Measurements from ENCODE around the gene RALB.

DNA sequence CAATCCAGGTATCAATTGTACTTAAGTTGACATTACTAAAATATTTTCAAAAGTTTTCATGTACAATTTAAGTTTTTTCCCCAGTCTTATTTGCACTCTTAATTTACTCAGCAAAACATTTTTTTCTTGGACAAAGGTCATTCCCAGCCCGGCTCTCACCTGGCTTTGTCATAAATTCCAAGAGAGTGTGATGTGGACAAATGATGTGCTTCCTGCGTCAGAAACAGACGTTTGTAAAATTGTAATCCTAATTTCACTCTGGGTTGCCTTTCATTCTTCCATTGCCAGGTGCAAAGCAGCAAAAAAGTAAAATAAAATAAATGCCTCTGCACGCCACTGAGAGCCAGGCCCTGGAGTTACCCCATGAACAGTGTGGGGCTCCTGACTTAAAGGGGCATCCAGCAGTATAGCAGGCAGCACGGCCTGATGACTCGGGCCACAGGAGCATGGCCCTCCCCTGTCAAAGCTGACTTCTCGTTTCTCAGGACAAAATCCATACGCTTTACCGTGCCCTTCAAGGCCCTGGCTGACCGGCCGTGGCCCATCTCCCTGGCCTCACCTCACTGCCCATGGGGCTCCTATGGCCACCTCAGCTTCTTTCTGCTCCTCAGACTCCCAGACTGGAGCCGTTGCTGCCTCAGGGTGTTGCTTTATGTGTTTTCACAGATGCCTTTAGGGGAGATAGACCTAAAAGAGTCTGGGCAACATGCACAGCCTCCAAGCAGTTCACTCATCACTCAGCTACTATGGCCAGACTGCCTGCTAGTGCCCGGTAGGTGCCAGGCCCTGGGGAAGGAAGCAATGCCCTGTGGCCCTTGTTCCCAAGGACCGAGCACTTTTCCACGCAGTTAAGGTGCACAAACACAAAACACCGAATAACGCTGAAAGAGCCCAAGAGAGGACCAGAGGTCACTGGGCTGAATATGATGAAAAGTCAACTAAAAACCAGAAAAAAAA lies 21.9 kb upstream of the RALB start:
- no peak for TF ChIP-seq POLR2A (IDR thresholded peaks at IDR 0.05)
- TF ChIP-seq POLR2AphosphoS5 (IDR thresholded peaks at IDR 0.05) = no peak
